ENCODE measurements around the gene CLSTN2.

- no peak for TF ChIP-seq CTBP1 (IDR thresholded peaks at IDR 0.05; ENCODE audit: borderline replicate concordance)
- no peak for TF ChIP-seq BHLHE40 (IDR thresholded peaks at IDR 0.05; ENCODE audit: borderline replicate concordance)
- no peak for TF ChIP-seq FOXM1 (IDR thresholded peaks at IDR 0.05; ENCODE audit: borderline replicate concordance)
- no peak for TF ChIP-seq L3MBTL2 (conservative IDR thresholded peaks at IDR 0.05)
- TF ChIP-seq SP1 (IDR thresholded peaks at IDR 0.05) = no peak
- no peak for TF ChIP-seq FOXK2 (IDR thresholded peaks at IDR 0.05)
- no peak for TF ChIP-seq NFRKB (IDR thresholded peaks at IDR 0.05)
- no peak for TF ChIP-seq HDGF (IDR thresholded peaks at IDR 0.05; ENCODE audit: borderline replicate concordance)
- TF ChIP-seq PKNOX1 (IDR thresholded peaks at IDR 0.05) = no peak
- no peak for TF ChIP-seq ARNT (IDR thresholded peaks at IDR 0.05)
- no peak for TF ChIP-seq FOXA1 (IDR thresholded peaks at IDR 0.05)
- TF ChIP-seq TARDBP (IDR thresholded peaks at IDR 0.05) = no peak
- TF ChIP-seq LEF1 (IDR thresholded peaks at IDR 0.05; ENCODE audit: borderline replicate concordance) = no peak
- no peak for TF ChIP-seq SUZ12 (IDR thresholded peaks at IDR 0.05)
Measured at GRCh38 chr3:140251678-140252077, 316.7 kb downstream of the CLSTN2 start.

All from HEK293T (cell line).